H1 (cell line): ENCODE measurements around the gene LARP1. TPM values are rescaled to one million over a fixed set of nuclear protein-coding genes. Genes with fewer than 3 reads are reported as not detected.

Experiments
- CTCF ChIA-PET: fragments of 300-600 bp; sonication (Branson Sonifier 250); formaldehyde crosslinking; loops from one replicate; lab custom pipeline; 2021; ENCODE audit not compliant: partially characterized antibody; lab: Charles Lee
- POLR2A ChIA-PET: fragments of 300-600 bp; sonication (Branson Sonifier 250); formaldehyde crosslinking; loops from one replicate; lab custom pipeline; 2021; ENCODE audit warnings: inconsistent platforms; ENCODE audit not compliant: partially characterized antibody; lab: Charles Lee
- DNase-seq, 2 experiments: peaks; one replicate each; pipeline versions ENCODE4 v3.0.0 to v3.0.0-alpha.2; 2010 to 2022; ENCODE audit warnings: low spot score in 2 of 2, low read depth in 1 of 2, mixed read lengths in 1 of 2
- FAIRE-seq: peaks from 2 replicates; lab custom pipeline; 2011; peaks lifted over from hg19 to GRCh38; lab: Jason Lieb, UNC
- H2AFZ ChIP-seq: 2 replicates; pipeline ENCODE4 v1.8.1; 2012; ENCODE audit warnings: low read length, inconsistent platforms
- H2AK5ac ChIP-seq: 2 replicates; pipeline ENCODE4 v1.6.1; 2013; ENCODE audit warnings: low read depth, low read length
- H2BK120ac ChIP-seq: replicated peaks from 2 replicates; pipeline ENCODE3; 2013; ENCODE audit warnings: low read depth, low read length, inconsistent platforms
- H2BK12ac ChIP-seq: 2 replicates; pipeline ENCODE4 v1.6.1; 2013; ENCODE audit warnings: low read depth, low read length
- H2BK15ac ChIP-seq: 2 replicates; pipeline ENCODE4 v1.6.1; 2013; ENCODE audit warnings: low read length
- H2BK20ac ChIP-seq: 2 replicates; pipeline ENCODE4 v1.6.1; 2013; ENCODE audit warnings: low read length
- H2BK5ac ChIP-seq: 2 replicates; pipeline ENCODE4 v1.6.1; 2013; ENCODE audit warnings: low read depth, low read length
- H3K14ac ChIP-seq: 2 replicates; pipeline ENCODE4 v1.6.1; 2013; ENCODE audit warnings: inconsistent platforms; ENCODE audit not compliant: insufficient read length
- H3K18ac ChIP-seq: 2 replicates; pipeline ENCODE4 v1.6.1; 2013; ENCODE audit warnings: low read length; ENCODE audit errors: extremely low read depth
- H3K23ac ChIP-seq: 2 replicates; pipeline ENCODE4 v1.6.1; 2013; ENCODE audit warnings: inconsistent platforms; ENCODE audit not compliant: insufficient read length
- H3K23me2 ChIP-seq: 2 replicates; pipeline ENCODE4 v1.6.1; 2013; ENCODE audit warnings: low read depth, low read length
- H3K27ac ChIP-seq: 2 replicates; pipeline ENCODE4 v1.6.1; 2011; ENCODE audit warnings: low read depth, low read length, inconsistent platforms
- H3K27me3 ChIP-seq, 4 experiments: replicated peaks in 1 of 4; 1 replicate in 1 of 4; 2 replicates in 3 of 4; pipeline versions ENCODE4 v1.6.1 to v1.8.1; 2011 to 2013; ENCODE audit warnings: low read length in 3 of 4, mild to moderate bottlenecking in 3 of 4, inconsistent platforms in 2 of 4, mixed read lengths in 2 of 4, moderate library complexity in 1 of 4; ENCODE audit not compliant: control insufficient read depth in 3 of 4, insufficient read depth in 3 of 4; ENCODE audit errors: extremely low read depth in 1 of 4
- H3K36me3 ChIP-seq, 4 experiments: 2 replicates each; pipeline versions ENCODE4 v1.6.1 to v1.8.1; 2011 to 2013; ENCODE audit warnings: mild to moderate bottlenecking in 4 of 4, low read length in 3 of 4, moderate library complexity in 2 of 4, control low read depth in 1 of 4, inconsistent platforms in 1 of 4; ENCODE audit not compliant: insufficient read depth in 4 of 4, control insufficient read depth in 2 of 4
- H3K4ac ChIP-seq: replicated peaks from 2 replicates; pipeline ENCODE3; 2013; ENCODE audit warnings: low read length, low read depth, mixed read lengths, inconsistent platforms; ENCODE audit not compliant: insufficient read length
- H3K4me1 ChIP-seq, 4 experiments: replicated peaks in 1 of 4; 1 replicate in 1 of 4; 2 replicates in 3 of 4; pipeline versions ENCODE4 v1.6.1 to v1.8.1; 2011 to 2013; ENCODE audit warnings: low read length in 3 of 4, inconsistent platforms in 2 of 4, mixed read lengths in 1 of 4; ENCODE audit not compliant: insufficient read depth in 4 of 4, control insufficient read depth in 3 of 4
- H3K4me2 ChIP-seq, 2 experiments: 2 replicates each; pipeline versions ENCODE4 v1.6.1 to v1.8.1; 2011 to 2013; ENCODE audit warnings: low read depth in 2 of 2, low read length in 2 of 2, control low read depth in 1 of 2, inconsistent platforms in 1 of 2, mild to moderate bottlenecking in 1 of 2; ENCODE audit not compliant: insufficient read depth in 1 of 2
- H3K4me3 ChIP-seq, 4 experiments: fragments of 200-600, 300-600 bp in 1 of 4; sonication (generic), shearing (Covaris generic), sonication (Bioruptor Twin) in 1 of 4; 2 replicates each; pipeline versions ENCODE4 v1.5.1 to v1.8.1; 2011 to 2016; ENCODE audit warnings: low read length in 4 of 4, low read depth in 3 of 4, control low read depth in 2 of 4, inconsistent platforms in 2 of 4, mild to moderate bottlenecking in 2 of 4, mixed read lengths in 1 of 4, moderate library complexity in 1 of 4; ENCODE audit not compliant: insufficient read depth in 2 of 4; ENCODE audit errors: extremely low read depth in 1 of 4
- H3K56ac ChIP-seq: replicated peaks from 2 replicates; pipeline ENCODE3; 2013; ENCODE audit warnings: low read depth, mild to moderate bottlenecking, mixed read lengths, low read length, inconsistent platforms; ENCODE audit not compliant: insufficient read length
- H3K79me1 ChIP-seq: 2 replicates; pipeline ENCODE4 v1.6.1; 2013; ENCODE audit warnings: low read depth, low read length, control low read depth
- H3K79me2 ChIP-seq, 2 experiments: 2 replicates each; pipeline versions ENCODE4 v1.6.1 to v1.8.1; 2012 to 2013; ENCODE audit warnings: low read length in 2 of 2, mild to moderate bottlenecking in 2 of 2, inconsistent platforms in 1 of 2; ENCODE audit not compliant: insufficient read depth in 2 of 2, control insufficient read depth in 1 of 2
- H3K9ac ChIP-seq, 4 experiments: replicated peaks in 1 of 4; 1 replicate in 1 of 4; 2 replicates in 3 of 4; pipeline versions ENCODE4 v1.6.1 to v1.8.1; 2011 to 2013; ENCODE audit warnings: low read depth in 3 of 4, low read length in 3 of 4, control low read depth in 2 of 4, mild to moderate bottlenecking in 2 of 4, moderate library complexity in 2 of 4, inconsistent platforms in 1 of 4; ENCODE audit errors: extremely low read depth in 1 of 4
- H3K9me3 ChIP-seq, 2 experiments: 2 replicates each; pipeline versions ENCODE4 v1.6.1 to v1.8.1; 2012 to 2013; ENCODE audit warnings: mild to moderate bottlenecking in 2 of 2, moderate library complexity in 2 of 2, control low read depth in 1 of 2, inconsistent platforms in 1 of 2, low read depth in 1 of 2, low read length in 1 of 2, mixed read lengths in 1 of 2; ENCODE audit not compliant: insufficient read depth in 2 of 2
- H4K20me1 ChIP-seq, 2 experiments: replicated peaks in 1 of 2; 2 replicates each; pipeline versions ENCODE3 to v1.8.1; 2011 to 2013; ENCODE audit warnings: inconsistent platforms in 2 of 2, low read length in 2 of 2, mild to moderate bottlenecking in 1 of 2; ENCODE audit not compliant: insufficient read depth in 2 of 2, control insufficient read depth in 1 of 2
- H4K5ac ChIP-seq: 2 replicates; pipeline ENCODE4 v1.6.1; 2013; ENCODE audit warnings: low read length, low read depth, mixed read lengths, inconsistent platforms; ENCODE audit not compliant: insufficient read length
- H4K8ac ChIP-seq: 2 replicates; pipeline ENCODE4 v1.8.0; 2013; ENCODE audit warnings: mild to moderate bottlenecking, moderate library complexity, low read length, inconsistent platforms; ENCODE audit not compliant: insufficient read depth; ENCODE audit errors: extremely low read depth
- H4K91ac ChIP-seq: replicated peaks from 2 replicates; pipeline ENCODE3; 2013; ENCODE audit warnings: low read length, mixed read lengths, inconsistent platforms; ENCODE audit not compliant: insufficient read length
- GTF2F1 ChIP-seq: IDR thresholded peaks from 2 replicates; pipeline ENCODE4 v1.6.1; 2012; ENCODE audit warnings: low read depth, low read length, improper control_type of control experiment, borderline replicate concordance
- JUN ChIP-seq: IDR thresholded peaks from 2 replicates; pipeline ENCODE4 v1.6.1; 2011; ENCODE audit warnings: low read depth, mild to moderate bottlenecking, improper control_type of control experiment, low read length
- MAFK ChIP-seq: IDR thresholded peaks from 2 replicates; pipeline ENCODE4 v1.6.1; 2012; ENCODE audit warnings: low read depth, mild to moderate bottlenecking, improper control_type of control experiment, low read length
- POLR2AphosphoS5 ChIP-seq: IDR thresholded peaks from 2 replicates; pipeline ENCODE4 v1.6.1; 2011; ENCODE audit warnings: low read depth, low read length
- POU5F1 ChIP-seq: IDR thresholded peaks from 2 replicates; pipeline ENCODE4 v1.6.1; 2011; ENCODE audit warnings: low read depth, mild to moderate bottlenecking, low read length, moderate library complexity
- SAP30 ChIP-seq: fragments of 300-600 bp; sonication (generic); IDR thresholded peaks from 2 replicates; pipeline ENCODE4 v1.7.1; 2012; ENCODE audit warnings: low read length, moderate library complexity, mild to moderate bottlenecking, inconsistent platforms; ENCODE audit not compliant: insufficient read depth, insufficient replicate concordance
- SRF ChIP-seq: IDR thresholded peaks from 2 replicates; pipeline ENCODE4 v1.6.1; 2011; ENCODE audit warnings: mild to moderate bottlenecking, low read depth, low read length, moderate library complexity
- TAF7 ChIP-seq: optimal IDR thresholded peaks from 2 replicates; pipeline ENCODE3; 2011; ENCODE audit warnings: low read depth, mild to moderate bottlenecking, inconsistent platforms, low read length, moderate library complexity, borderline replicate concordance
- USF2 ChIP-seq: IDR thresholded peaks from 2 replicates; pipeline ENCODE4 v1.6.1; 2011; ENCODE audit warnings: low read length, improper control_type of control experiment
- WGBS, 2 experiments: shearing (Covaris generic) in 1 of 2; methylation state at CpG; one replicate each; pipeline versions ENCODE4 v1.1.6 to v1.1.7; 2013 to 2015; ENCODE audit warnings: low lambda C conversion rate in 2 of 2, mixed read lengths in 2 of 2, inconsistent platforms in 1 of 2, low coverage in 1 of 2, missing lambda C conversion rate in 1 of 2; ENCODE audit not compliant: insufficient replicate concordance in 2 of 2, insufficient coverage in 1 of 2, insufficient read length in 1 of 2; ENCODE audit errors: extremely low coverage in 1 of 2, missing lambda C conversion rate in 1 of 2; 5-methylcytosine and 5-hydroxymethylcytosine counted together
- polyA plus RNA-seq, 7 experiments: library from polyadenylated mRNA; depleted of rRNA in 3 of 7; stranded (reverse) in 5 of 7; unstranded in 2 of 7; fragments of >200 nt in 5 of 7; fragments of 200-250 nt in 2 of 7; gene quantifications; 1 replicate in 5 of 7; 2 replicates in 1 of 7; 4 replicates in 1 of 7; pipeline versions ENCODE4 v1.2.1 to v1.2.3, GENCODE V29; 2011 to 2013; ENCODE audit warnings: missing spikeins in 2 of 7, mixed read lengths in 2 of 7
- total RNA-seq: library from RNA; stranded (reverse); fragmentation: NEBNext Ultra II Directional; extraction: Animal tissue kit (Norgen Biotek cat#: 25700); gene quantifications from 2 replicates; pipeline ENCODE4 v1.2.1, GENCODE V29; 2021

LARP1 gene
- total and polyA plus RNA-seq, 2 of the 8 experiments (the other 6 are each of a cell fraction or from before 2014, with no cell fraction given), result 106 to 422 TPM

GRCh38 chr5:154734370-154735248 is 20.6 kb upstream of the LARP1 start:
- ChIA-PET POLR2A (no interaction called here), CTCF (interaction anchor here (0.6 to 2.3 kb wide), 9 partner anchors 10 to 1031 kb away, joined by 3 to 7 read pairs (median 4); no protein-coding TSS in a partner anchor)
- H3K4me3 ChIP-seq, result no peak overlapping the region
- H3K4me1 ChIP-seq, result no peaks in the 10 kb centered on the region; a peak in 1 of 7 replicates
- H2AFZ ChIP-seq, result no peak overlapping the region
- no peak overlapping the region for H2AK5ac ChIP-seq
- H3K4ac ChIP-seq, result no peak overlapping the region
- H4K91ac ChIP-seq, result no peak overlapping the region
- no peak overlapping the region for H2BK5ac ChIP-seq
- peaks cover 0 to 3% of the 10 kb centered on the region in 2 experiments for H4K20me1 ChIP-seq
- no peak overlapping the region for H3K14ac ChIP-seq
- no peak for TF ChIP-seq JUN
- no peak for TF ChIP-seq POLR2AphosphoS5
- TF ChIP-seq SRF, result no peak
- TF ChIP-seq MAFK, result no peak
- TF ChIP-seq POU5F1, result no peak
- TF ChIP-seq SAP30, result no peak
- TF ChIP-seq GTF2F1, result no peak
- no peak for TF ChIP-seq USF2
- TF ChIP-seq TAF7, result no peak
- H3K36me3 ChIP-seq, result no peaks in the 10 kb centered on the region; a peak in 1 of 8 replicates
- H4K8ac ChIP-seq, result no peak overlapping the region
- H3K23ac ChIP-seq, result no peak overlapping the region
- no peaks in the 10 kb centered on the region for H3K79me1 ChIP-seq
- no peak overlapping the region for H4K5ac ChIP-seq
- H3K4me2 ChIP-seq, result no peak overlapping the region
- H2BK120ac ChIP-seq, result no peak overlapping the region
- 89% methylated on average over 7 of the region's 7 CpGs; no CpG with 5 or more reads in 1 of the 2 experiments for WGBS, 2 experiments
- DNase-seq (no peak), FAIRE-seq (no peak)
- no peaks in the 10 kb centered on the region for H3K23me2 ChIP-seq
- H3K9me3 ChIP-seq, result no peaks in the 10 kb centered on the region
- no peak overlapping the region for H2BK15ac ChIP-seq
- no peak overlapping the region for H3K27ac ChIP-seq
- H3K18ac ChIP-seq, result no peak overlapping the region
- H3K79me2 ChIP-seq, result no peaks in the 10 kb centered on the region
- no peak overlapping the region for H2BK12ac ChIP-seq
- no peak overlapping the region for H3K56ac ChIP-seq
- H3K9ac ChIP-seq, result no peak overlapping the region
- no peaks in the 10 kb centered on the region for H3K27me3 ChIP-seq
- no peak overlapping the region for H2BK20ac ChIP-seq
